HG02610 (cell line): ENCODE data around the gene MFF.

Experiments used
- ATAC-seq: cut with Tn5 transposase; IDR thresholded peaks from one replicate; pipeline ENCODE4 v1.9.1; 2021; ENCODE audit warnings: mild to moderate bottlenecking, moderate library complexity; ENCODE audit not compliant: unreplicated experiment

MFF gene, protein sequence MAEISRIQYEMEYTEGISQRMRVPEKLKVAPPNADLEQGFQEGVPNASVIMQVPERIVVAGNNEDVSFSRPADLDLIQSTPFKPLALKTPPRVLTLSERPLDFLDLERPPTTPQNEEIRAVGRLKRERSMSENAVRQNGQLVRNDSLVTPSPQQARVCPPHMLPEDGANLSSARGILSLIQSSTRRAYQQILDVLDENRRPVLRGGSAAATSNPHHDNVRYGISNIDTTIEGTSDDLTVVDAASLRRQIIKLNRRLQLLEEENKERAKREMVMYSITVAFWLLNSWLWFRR

DNA sequence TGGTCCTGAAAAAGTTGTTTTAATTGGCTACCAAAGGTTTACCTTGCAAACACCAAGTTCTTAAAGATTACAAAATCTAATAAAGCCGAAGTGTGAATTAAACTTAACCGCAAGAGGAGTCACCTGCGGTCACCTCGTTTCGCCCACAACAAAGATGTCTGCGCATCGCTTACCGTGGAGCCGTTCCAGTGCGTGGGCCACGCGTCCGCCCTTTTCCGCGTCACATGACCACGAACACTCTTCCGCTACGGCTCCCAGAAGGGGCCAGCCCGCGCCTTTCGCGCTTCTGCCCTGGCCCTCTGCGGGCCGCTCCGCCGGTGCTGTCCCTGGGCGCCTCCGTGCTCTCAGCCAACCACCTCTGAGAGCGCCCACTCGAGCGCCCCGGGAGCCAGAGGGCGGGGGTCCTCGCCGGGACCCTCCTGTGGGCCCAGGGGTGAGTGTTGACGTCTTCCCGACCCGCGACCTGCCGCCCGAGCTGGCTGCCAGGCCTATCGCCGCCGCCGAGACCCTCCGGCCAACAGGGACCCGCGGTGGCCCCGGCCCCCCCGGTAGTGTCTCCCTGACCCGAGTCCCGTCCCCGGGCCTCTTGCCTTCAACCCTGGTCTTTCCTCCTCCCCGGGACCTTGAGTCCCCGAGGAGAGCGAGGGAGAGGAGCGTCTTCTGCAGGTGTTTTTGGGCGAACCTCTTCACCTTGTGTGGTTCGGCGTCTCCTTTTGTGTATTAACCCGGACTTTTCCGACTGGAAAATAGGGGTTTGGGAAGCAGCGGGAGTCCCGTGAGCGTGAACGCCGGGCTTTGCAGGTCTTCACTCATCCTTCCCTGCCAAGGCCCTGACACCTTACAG is at the start of gene MFF:
MFF (plus strand) TSS at position 257 of the 844 bp plus-strand sequence. CDS start 5,415 bp downstream, outside the sequence.
- ATAC-seq, result peak; percentile 98

DNA sequence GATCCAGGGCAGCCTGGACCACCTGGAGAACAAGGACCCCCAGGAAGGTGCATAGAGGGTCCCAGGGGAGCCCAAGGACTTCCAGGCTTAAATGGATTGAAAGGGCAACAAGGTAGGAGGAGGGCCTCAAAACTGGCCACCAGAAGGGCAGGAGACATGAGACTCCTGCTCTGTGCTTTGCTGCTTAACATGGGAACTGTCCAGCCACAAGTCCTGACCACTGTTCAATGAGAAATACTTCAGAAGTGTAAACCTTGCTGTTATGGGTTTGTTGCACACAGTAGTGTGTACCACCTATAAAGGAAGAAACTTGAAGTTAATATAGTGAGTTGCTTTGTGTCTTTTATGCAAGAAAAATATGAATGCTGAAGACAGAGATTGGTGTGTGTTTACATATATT is 44.2 kb upstream of the MFF start:
- no peak for ATAC-seq

DNA sequence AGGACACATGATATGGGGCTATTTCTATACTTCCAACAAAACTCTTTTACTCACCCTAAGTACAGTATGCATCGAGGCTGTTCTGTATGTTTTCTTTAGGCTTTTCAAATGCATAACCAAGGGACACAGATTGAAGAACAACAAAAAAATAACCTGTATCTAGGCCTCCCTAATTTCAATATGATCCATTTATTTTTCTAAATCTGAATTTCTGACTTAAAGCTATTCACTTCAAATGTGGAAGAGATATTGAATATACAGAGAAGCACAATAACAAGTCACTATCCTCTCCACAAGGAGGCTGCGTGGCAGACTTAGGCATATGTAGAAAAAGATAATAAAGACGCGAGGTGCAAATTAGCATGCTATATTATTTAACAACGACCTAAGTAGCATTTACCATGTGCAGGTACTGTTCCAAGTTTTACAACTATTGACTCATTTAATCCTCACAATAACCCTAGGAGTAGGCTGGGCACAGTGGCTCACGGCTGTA is 39.3 kb upstream of the MFF start:
- ATAC-seq, result no peak

DNA sequence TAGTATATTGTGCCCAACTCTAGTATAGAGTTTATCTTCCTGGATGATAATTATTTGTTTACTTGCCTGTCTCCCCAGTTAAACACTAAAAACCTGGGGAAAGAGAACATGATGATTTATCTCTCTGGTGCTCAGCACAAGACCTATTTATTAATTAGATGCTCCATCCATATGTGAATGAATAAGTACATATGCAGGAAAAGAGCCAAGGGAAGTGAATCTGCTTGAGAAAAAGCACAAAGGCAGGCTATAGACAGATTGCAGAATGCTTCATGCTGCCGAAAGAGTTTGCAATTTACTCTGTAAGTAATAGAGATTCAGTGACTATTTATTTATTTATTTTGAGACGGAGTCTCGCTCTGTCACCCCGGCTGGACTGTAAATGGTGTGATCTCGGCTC is 37.3 kb upstream of the MFF start:
- ATAC-seq, result no peak

DNA sequence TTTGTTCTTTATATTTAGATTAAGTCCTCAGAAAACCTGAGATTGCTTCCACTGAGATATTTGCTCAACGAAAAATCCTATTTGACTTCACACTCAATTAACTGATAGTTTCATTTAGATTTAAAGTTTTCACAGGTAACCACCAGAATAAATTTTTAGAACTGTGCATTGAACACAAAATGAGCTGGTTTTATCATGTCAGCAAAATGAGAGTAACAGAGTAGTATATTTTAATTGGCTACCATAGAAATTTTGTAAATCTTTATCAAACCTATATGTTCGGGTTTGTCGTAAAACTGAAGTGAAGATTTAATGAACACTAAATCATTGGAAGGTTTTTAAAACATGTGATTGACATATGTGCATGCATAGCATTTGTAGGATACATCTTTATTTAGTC is 32.7 kb upstream of the MFF start:
- ATAC-seq, result no peak

DNA sequence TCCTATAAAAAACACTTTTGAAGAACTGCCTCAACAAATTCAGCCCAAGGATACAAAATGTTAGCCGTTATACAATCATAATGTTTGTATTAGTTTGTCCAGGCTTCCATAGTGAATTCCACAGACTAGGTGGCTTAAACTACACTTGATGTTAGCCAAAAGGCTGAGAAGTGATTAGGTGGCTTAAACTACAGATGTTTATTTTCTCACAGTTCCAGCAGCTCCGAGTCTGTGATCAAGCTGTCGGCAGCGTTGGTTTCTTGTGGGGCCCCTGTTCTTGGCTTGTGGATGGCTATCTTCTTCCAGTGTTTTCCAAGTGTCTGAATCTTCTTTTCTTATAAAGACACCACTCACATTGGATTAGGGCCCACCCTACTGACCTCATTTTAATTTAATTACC is 31.5 kb upstream of the MFF start:
- no peak for ATAC-seq

DNA sequence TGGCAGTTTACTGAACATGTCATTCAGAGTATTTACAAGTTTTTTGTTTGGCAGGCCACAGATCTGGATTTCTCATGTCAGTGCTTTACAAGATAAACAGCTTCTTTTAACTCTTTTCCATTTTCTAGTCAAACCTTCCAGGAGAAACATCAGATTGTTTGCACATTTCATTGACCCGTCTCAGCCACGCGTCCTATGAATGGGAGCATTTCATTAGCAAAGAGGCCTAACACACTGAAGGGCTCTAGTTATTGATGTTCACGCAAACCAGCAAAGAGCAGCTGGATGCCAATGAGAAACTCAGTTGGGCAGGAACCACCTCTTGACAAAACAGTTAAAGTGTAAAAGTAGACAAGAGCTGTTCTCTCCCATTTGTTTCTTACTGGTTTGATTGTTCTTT is 29.2 kb upstream of the MFF start:
- no peak for ATAC-seq

DNA sequence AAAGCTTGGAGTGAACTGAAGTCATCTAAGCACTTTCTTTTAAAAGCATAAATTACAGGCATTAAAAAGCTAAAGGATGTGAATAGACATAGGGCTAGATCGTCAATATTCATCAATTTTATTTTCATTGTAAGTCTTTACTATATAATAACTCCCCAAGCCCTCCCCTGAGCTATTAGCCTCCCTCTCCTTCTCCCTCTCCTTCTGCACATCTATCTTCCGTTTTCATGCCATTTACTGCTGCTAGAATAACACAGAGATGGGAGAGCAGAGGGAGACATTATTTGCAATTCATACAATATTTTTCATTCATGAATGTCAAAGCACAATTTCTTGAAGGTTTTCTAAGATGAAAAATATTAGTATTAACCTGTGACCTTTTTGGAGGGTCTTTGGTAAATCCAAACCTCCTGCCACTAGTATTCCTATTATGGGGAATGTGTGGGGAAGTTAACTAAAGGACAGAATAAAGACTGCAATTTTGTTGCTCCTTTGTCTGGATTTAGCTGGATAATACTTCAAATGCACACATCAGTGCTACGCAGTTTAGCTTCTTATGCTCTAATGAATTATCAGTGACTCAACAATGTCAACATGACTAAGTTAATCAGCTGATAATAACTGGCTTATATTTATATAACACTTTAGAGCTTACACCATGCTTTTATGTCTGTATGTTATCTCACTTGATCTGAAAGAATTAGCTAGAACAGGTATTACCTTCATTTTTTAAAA is 28.2 kb upstream of the MFF start:
- no peak for ATAC-seq

DNA sequence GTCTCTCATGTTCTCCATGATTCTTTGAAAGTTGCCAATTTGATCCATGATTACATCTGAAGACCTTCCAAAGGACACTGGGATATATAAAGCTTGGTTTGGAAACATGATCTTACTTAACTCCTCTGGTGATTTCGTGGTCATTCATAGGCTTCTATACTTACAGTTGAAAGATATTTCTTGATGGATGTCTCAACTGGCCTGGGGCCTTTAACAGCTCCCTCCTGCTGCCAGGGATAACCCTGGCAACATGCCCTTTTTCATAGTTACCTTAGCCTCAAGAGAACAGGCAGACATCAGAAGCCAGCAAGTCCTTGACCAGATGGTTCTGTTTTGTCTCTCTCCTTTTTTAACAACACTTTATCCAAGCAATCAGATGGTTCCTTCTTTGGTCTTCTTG is 23.5 kb upstream of the MFF start:
- ATAC-seq, result no peak

DNA sequence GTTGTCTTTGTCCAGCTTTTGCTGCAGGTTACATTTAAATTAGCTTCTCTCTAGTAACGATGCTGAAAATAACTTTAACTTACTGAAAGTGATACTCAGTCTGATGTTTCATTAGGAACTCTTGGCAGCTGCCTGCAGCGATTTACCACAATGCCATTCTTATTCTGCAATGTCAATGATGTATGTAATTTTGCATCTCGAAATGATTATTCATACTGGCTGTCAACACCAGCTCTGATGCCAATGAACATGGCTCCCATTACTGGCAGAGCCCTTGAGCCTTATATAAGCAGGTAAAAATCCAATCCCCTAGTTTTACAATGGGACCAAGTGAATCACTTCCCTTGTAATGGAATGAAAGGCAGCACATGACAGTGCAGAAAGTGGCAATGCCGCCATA is 16.3 kb upstream of the MFF start:
- ATAC-seq, result peak; percentile 67

DNA sequence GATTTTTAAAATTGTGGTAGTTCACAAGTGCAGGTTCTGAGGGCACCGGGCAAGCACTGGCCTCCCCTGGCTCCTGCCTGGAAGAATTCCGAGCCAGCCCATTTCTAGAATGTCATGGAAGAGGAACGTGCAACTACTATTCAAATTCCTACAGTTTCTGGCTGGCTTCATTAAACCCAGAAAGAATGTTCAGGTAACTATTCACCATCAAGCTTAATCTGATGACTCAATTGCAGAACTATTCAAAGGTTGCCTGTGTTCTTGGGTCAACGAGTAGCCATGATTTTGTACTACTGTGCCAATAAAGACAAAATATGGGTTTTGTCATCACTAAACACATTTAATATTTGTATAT is 14.3 kb upstream of the MFF start:
- no peak for ATAC-seq

DNA sequence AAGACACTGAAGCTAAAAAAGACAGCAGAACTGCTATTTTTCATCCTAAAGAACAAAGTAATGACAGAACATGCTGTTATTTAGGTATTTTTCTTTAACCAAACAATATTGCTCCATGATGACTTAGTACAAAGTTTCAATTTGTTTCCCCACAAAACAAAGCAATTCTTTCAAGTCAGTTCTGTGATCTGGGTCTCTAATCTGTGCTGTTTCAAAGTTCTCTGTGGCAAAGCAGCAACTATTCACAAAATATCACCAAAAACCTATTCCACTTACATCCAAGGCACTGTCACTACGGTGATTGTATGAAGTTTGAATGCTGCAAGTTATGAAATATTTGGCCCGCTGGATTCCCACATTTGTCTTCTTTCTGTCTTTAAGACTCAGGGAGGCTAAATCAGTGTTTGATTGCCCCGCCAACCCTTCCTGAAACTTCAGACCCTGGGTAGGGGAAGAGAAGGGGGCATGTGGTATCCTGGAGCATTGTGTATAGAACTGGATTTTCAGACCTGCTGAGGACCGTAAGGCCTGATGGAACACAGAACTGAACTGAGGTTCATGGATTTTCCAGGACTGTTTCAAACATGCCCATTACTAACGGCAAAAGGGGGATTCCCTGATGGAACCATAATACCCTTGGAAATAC is 13.1 kb upstream of the MFF start:
- no peak for ATAC-seq

DNA sequence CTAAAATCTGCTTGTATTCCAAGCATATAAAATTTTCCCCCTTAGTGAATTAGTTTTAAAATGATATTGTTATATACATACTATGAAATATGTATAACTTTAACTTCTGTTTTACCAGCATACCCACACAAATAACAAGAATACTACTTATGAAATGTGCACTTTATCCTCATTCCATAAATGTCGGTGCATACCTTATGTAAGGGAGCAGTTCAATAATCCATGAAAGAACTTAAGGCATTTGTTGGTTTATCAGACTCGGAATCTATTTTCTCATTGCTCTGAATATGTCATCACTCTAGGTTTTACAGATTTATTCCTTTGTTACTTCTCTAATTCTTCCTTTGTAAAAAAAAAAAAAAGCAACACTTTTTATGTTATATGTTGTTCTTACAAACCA is 12.5 kb upstream of the MFF start:
- ATAC-seq, result no peak

DNA sequence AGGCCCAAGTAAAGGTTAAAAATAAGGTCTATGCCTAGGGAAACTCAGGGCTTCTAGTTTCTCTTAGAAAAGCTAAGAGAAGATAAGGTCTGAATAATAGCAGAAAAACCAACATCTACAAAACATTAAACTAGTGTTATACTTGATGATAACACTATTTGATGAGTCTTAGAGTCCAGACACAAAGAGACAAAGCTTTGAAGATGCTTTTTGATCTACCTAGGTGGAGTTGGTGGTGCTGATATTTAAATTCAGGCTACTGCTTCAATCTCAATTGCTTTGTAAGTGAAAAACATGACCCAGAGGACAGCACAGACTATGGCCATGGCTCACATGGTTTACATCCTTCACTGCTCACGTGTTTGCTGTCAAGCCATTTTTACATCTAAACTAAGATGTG is 11.7 kb upstream of the MFF start:
- no peak for ATAC-seq

DNA sequence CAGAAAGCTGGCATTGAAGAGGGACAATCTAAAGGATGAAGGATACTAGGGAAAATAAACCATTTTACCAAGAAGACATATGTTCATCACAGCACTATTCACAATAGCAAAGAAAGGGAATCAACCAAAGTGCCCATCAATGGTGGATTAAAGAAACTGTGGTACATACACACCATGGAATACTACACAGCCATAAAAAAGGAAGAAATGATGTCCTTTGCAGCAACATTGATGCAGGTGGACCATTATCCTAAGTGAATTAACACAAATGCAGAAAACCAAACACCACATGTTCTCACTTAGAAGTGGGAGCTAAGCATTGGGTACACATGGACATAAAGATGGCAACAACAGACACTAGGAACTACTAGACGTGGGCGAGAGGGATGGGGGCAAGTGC is 7.2 kb upstream of the MFF start:
- ATAC-seq, result no peak

DNA sequence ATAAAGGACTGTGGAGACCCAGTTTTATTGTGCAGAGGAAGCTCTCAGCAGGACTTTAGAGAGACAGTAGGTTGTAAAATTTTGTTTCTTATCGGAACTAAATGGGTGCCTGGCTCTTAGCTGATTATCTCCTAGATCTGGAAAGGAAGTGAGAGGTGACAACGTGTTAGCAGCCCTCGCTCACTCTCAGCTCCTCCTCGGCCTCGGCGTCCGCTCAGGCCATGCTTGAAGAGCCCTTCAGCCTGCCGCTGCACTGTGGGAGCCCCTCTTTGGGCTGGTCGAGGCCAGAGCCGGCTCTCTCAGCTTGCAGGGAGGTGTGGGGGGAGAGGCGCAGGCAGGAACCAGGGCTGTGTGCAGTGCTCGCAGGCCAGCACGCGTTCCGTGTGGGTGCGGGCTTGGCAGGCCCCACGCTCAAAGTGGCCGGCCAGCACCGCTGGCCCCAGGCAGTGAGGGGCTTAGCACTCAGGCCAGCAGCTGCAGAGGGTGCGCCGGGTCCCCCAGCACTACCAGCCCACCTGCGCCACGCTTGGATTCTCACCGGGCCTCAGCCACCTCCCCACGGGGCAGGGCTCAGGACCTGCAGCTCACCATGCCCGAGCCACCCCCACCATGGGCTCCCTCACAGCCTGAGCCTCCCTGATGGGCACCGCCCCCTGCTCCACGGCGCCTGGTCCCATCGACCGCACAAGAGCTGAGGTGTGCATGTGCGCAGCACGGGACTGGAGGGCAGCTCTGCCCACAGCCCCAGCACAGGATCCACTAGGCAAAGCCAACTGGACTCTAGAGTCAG is 4.6 kb upstream of the MFF start:
- ATAC-seq, result no peak

DNA sequence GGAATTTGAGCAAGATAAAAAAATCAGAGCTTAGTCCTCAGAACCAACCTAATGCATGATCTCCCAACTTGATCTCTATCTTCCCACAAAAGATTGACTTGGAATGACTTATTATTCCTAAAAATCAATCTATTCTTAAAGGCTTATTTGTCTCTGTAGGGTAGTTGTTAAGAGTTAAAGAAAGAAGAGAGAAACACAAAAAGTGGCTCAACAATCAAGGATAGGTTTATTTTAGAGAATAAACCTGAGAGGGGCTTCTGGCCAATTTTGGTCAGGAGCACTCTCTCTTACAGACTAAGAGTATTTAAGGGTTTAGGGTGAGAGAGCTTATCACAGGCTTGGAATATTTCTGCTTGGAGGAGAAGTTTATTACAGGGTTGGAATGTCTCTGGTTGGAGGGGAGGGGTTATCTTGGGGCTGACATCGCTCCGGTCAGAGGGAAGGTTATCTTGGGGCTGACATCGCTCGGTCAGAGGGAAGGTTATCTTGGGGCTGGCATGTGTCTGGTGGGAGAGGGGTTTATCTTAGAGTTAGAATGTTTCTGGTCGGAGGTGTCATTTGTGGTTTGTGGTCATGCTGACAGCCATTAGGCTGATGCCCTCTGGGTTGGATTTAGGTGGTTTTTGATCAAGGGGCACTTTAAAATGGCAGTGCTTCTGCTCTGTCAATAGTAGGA is 2.4 kb upstream of the MFF start:
- no peak for ATAC-seq

DNA sequence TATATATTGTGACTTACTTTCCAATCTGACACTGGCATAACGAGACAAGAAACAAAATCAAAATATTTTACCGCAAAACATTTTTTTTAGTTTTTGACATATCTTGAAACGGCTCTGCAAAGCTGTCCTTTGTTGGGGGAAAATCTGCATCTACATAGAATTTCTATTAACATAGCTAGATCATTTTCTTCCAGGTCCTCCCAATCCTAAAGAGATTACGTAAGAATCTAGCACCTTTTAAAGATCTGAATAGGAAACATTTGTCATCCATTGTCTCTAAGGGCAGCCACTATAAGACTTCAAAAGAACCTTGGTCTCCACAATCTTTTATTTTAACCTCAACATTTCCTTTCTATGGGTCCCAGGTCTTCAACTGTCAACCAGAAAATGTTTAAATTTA is 1.2 kb upstream of the MFF start:
- ATAC-seq, result no peak

DNA sequence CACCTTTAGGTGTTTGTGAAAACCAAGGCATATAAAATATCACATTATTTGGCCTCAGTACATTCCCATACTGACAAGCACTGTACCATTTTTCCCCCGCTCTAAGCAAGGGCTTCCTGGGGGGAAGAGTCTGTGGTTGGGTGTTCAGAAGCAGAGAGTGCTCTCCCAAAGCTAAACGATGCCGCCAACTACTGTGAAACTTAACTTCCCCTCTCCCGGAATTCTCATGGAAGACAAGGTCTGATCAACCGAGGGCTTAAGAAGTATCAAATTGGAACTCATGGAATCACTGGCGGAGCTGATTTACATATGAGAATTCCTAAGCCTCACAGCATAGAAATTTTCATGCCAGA is 433 bp upstream of the MFF start:
- no peak for ATAC-seq

DNA sequence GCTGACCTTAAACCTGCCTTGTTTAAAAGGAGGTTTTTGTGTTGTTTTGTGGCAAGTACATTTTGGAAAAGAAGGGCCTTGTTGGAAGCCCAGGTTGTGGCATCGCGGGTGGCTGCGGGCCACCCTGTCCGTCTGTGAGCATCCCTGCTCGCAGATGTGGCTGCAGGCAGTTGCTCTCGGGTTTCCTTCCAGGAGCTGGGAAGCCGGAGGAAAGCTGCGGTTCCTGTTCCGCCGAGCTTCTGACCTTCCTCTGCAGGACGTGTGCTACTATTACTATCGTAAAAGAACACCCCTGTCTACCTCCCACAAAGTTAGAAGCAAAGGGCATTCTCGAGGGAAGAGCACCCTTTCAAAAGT is 766 bp downstream of the MFF start:
- peak; percentile 2 for ATAC-seq
